ENCODE data around the gene NEDD4L. TPM values are rescaled to one million over a fixed set of nuclear protein-coding genes. Genes with fewer than 3 reads are reported as not detected.

The NEDD4L gene
- total RNA-seq, 4 donors from 2014 or later: 22.7 to 39.9 (median 34.7) TPM

DNA sequence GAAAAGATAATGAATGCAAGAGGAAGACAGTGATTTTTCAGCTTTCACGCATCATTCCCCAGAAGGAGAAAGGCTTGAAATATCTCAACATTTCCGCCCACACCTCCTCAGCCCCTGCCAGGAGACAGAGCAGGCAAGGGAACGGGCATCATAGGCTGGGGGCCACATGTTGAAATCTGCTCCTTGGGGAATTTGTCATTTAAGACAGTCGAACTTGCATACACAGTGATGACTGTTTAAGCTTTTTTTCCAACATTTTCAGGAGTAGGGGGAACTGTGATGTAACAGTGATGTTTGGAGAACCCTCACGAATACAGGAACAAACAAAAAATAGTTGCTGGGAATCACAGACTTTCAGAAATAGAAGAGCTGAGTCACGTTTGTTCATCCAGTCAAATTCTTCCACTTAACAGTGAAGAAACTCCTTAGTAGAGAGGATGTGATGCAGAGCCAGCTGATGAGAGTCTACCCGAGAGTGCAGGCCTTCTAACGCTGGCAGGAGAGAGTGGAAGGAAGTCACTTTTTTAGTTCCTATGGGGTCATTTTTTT, 318.1 kb downstream of the NEDD4L start:
- no peaks in the 10 kb centered on the region for H3K27me3 ChIP-seq
- TF ChIP-seq, protein P1, sequence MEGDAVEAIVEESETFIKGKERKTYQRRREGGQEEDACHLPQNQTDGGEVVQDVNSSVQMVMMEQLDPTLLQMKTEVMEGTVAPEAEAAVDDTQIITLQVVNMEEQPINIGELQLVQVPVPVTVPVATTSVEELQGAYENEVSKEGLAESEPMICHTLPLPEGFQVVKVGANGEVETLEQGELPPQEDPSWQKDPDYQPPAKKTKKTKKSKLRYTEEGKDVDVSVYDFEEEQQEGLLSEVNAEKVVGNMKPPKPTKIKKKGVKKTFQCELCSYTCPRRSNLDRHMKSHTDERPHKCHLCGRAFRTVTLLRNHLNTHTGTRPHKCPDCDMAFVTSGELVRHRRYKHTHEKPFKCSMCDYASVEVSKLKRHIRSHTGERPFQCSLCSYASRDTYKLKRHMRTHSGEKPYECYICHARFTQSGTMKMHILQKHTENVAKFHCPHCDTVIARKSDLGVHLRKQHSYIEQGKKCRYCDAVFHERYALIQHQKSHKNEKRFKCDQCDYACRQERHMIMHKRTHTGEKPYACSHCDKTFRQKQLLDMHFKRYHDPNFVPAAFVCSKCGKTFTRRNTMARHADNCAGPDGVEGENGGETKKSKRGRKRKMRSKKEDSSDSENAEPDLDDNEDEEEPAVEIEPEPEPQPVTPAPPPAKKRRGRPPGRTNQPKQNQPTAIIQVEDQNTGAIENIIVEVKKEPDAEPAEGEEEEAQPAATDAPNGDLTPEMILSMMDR (IDR thresholded peaks at IDR 0.05): no peak
- no peak for TF ChIP-seq POLR2A (IDR thresholded peaks at IDR 0.05; ENCODE audit: low read depth)
- no peak for TF ChIP-seq EP300 (IDR thresholded peaks at IDR 0.05)
- peak; percentile 38 to 50 for TF ChIP-seq POLR2AphosphoS5 (IDR thresholded peaks at IDR 0.05)
- 32% methylated on average over 8 of the region's 8 CpGs for WGBS
- H3K9me3 ChIP-seq: no peaks in the 10 kb centered on the region
- DNase-seq (ENCODE audit: extremely low spot score): peak; percentile 81
- H3K36me3 ChIP-seq: peaks cover 4 to 43% (median 15%) of the 10 kb centered on the region in 4 donors
- H3K4me1 ChIP-seq: peaks cover 9 to 25% (median 21%) of the 10 kb centered on the region in 4 donors
- peak overlapping the region; percentile 50 to 76 (median 72) for H3K27ac ChIP-seq (replicated peaks in 1 of 4)
- intact Hi-C loops (cut with DNase I): no loop called here
- H3K4me3 ChIP-seq: peak overlapping the region in 1 of 4 donors; percentile 33

DNA sequence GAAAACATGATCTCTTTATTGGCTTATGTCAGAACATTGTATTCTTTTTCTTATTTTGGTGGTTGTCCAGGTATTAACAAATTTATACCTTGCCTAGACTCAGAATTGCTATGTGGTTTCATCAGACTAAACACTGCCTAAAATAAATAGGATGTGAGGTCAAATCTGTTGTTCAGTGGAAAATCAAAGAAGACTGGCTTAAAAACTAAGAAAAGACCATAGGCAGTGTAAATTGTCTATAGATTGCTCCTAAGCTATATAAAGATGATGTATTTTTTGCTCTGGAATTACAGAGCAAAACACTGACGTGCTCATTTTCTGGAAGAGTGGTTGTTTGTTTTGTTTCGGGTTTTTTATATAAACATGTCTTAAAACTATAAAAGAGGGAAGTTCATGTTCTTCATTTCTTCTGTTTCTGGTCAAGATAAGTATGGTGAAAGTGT, 318.8 kb downstream of the NEDD4L start:
- intact Hi-C loops (cut with DNase I): no loop called here

DNA sequence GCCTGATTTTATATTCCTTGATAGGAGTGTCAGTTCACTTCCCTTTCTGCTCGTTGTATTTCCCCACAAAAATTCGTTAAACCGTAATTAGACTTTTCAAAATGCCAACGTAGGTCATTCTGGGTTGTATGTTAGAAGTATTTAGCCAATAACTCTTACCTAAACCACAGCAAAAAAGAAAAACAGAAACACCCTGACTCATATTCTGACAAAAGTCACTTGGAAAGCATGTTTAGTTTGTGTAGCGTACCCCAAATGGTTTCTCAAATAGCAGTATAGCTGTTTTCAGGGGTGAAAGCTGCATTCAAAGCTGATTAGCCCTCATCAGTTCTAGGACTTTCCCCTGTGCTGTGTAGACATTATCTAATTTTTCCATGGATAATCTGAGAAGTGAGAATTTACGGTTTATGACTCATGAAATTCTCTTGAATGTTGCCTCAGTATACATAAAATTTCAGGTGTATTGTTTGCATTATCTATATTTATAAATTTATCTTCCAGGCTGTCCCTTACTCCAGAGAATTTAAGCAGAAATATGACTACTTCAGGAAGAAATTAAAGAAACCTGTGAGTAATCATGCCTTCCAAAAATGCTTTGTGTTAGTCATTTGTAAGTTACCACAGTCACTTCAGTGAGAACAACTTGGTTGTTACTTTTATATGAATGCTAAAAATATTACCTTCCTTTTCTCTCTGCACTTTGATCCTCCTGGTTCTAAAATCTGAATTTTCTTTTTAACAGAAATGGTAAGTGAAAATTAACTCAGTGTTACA, 319.9 kb downstream of the NEDD4L start:
- intact Hi-C loops (cut with DNase I): no loop called here
- TF ChIP-seq POLR2A (IDR thresholded peaks at IDR 0.05; ENCODE audit: low read depth) (no peak), EP300 (IDR thresholded peaks at IDR 0.05) (no peak), POLR2AphosphoS5 (IDR thresholded peaks at IDR 0.05) (no peak)
- TF ChIP-seq, protein P1 (IDR thresholded peaks at IDR 0.05): no peak
- Histone ChIP-seq H3K27ac (replicated peaks in 1 of 4) (no peak overlapping the region), H3K4me3 (no peak overlapping the region), H3K4me1 (peaks cover 9 to 25% (median 21%) of the 10 kb centered on the region in 4 donors), H3K27me3 (no peaks in the 10 kb centered on the region), H3K36me3 (peaks cover 4 to 51% (median 21%) of the 10 kb centered on the region in 4 donors), H3K9me3 (no peaks in the 10 kb centered on the region)
- no peak for DNase-seq (ENCODE audit: extremely low spot score)
- WGBS: 92% methylated on average over 6 of the region's 6 CpGs

More for the DNA sequence above, 318.8 kb downstream of the NEDD4L start:
- Histone ChIP-seq H3K4me1 (peaks cover 9 to 25% (median 21%) of the 10 kb centered on the region in 4 donors), H3K27ac (replicated peaks in 1 of 4) (peak overlapping the region; percentile 50 to 76 (median 72)), H3K27me3 (no peaks in the 10 kb centered on the region), H3K4me3 (no peak overlapping the region), H3K9me3 (no peaks in the 10 kb centered on the region), H3K36me3 (peaks cover 4 to 43% (median 17%) of the 10 kb centered on the region in 4 donors)
- DNase-seq (ENCODE audit: extremely low spot score): no peak
- WGBS: 70% methylated on average over 2 of the region's 2 CpGs
- TF ChIP-seq EP300 (IDR thresholded peaks at IDR 0.05) (no peak), POLR2AphosphoS5 (IDR thresholded peaks at IDR 0.05) (no peak), POLR2A (IDR thresholded peaks at IDR 0.05; ENCODE audit: low read depth) (no peak)
- TF ChIP-seq, protein P1 (IDR thresholded peaks at IDR 0.05): no peak

DNA sequence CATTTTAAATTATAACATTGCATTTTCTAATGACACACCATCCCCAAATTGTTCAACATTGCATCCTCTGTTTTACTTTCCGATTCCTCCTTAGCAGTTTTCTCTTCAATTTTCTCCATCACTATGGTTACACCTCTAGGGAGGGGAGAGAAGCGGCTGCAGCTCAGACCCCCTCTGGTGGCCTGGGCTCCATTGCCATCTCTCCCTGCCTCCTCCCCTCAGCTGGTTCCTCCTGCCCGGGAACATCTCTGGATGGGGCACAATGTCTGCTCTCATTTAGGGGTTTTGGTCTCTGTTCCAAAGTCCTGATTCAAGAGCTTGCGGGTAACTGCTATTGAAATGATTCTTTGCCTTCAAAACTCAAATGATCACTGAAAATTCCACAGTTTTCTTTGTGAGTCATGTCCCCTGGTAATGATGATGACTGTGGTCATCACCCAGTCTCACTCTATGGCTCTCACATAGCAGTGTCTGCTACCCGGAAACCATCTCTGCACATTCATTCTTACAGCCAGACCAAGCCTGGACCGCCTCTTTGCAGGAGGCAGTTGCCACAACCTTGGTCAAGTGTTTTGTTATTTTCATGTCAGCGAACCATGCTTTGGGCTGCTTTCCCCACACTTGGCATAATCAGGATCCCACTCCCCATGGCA, 321.0 kb downstream of the NEDD4L start:
- Histone ChIP-seq H3K27ac (replicated peaks in 1 of 4) (no peak overlapping the region), H3K9me3 (no peaks in the 10 kb centered on the region), H3K4me3 (no peak overlapping the region), H3K27me3 (no peaks in the 10 kb centered on the region), H3K4me1 (peaks cover 9 to 25% (median 21%) of the 10 kb centered on the region in 4 donors), H3K36me3 (peaks cover 4 to 61% (median 31%) of the 10 kb centered on the region in 4 donors)
- no peak for DNase-seq (ENCODE audit: extremely low spot score)
- TF ChIP-seq POLR2A (IDR thresholded peaks at IDR 0.05; ENCODE audit: low read depth): no peak
- TF ChIP-seq, protein P1 (IDR thresholded peaks at IDR 0.05): no peak
- TF ChIP-seq EP300 (IDR thresholded peaks at IDR 0.05): no peak
- TF ChIP-seq POLR2AphosphoS5 (IDR thresholded peaks at IDR 0.05): no peak
- intact Hi-C loops (cut with DNase I): no loop called here
- whole genome bisulfite sequencing: 94% methylated on average over 7 of the region's 7 CpGs

Measured in esophagus muscularis mucosa (tissue), 4 donors.